DND-41 (cell line): ENCODE data around the gene SLC5A4.
"Not testable (repeated sequence)": the region's sequence is repeated elsewhere in the genome, so short reads cannot be mapped to it uniquely, and the experiment has no call there.

Experiments used
- EZH2 ChIP-seq: IDR thresholded peaks from 3 replicates; pipeline ENCODE4 v1.6.1; 2012; ENCODE audit warnings: borderline replicate concordance, low read depth, mild to moderate bottlenecking, moderate library complexity, low read length, inconsistent platforms; ENCODE audit not compliant: severe bottlenecking
- TF ChIP-seq, protein P1 (sequence below): IDR thresholded peaks from 2 replicates; pipeline ENCODE4 v1.5.1; 2012; ENCODE audit warnings: borderline replicate concordance, low read length, moderate library complexity, mild to moderate bottlenecking; ENCODE audit not compliant: poor library complexity, severe bottlenecking; ENCODE audit errors: extremely low read depth

DNA sequence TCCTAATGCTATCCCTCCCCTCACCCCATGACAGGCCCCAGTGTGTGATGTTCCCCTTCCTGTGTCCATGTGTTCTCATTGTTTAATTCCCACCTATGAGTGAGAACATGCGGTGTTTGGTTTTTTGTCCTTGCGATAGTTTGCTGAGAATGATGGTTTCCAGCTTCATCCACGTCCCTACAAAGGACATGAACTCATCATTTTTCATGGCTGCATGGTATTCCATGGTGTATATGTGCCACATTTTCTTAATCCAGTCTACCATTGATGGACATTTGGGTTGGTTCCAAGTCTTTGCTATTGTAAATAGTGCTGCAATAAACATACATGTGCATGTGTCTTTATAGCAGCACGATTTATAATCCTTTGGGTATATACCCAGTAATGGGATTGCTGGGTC, 20.2 kb upstream of the SLC5A4 start:
- TF ChIP-seq, protein P1, sequence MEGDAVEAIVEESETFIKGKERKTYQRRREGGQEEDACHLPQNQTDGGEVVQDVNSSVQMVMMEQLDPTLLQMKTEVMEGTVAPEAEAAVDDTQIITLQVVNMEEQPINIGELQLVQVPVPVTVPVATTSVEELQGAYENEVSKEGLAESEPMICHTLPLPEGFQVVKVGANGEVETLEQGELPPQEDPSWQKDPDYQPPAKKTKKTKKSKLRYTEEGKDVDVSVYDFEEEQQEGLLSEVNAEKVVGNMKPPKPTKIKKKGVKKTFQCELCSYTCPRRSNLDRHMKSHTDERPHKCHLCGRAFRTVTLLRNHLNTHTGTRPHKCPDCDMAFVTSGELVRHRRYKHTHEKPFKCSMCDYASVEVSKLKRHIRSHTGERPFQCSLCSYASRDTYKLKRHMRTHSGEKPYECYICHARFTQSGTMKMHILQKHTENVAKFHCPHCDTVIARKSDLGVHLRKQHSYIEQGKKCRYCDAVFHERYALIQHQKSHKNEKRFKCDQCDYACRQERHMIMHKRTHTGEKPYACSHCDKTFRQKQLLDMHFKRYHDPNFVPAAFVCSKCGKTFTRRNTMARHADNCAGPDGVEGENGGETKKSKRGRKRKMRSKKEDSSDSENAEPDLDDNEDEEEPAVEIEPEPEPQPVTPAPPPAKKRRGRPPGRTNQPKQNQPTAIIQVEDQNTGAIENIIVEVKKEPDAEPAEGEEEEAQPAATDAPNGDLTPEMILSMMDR: not testable (repeated sequence)
- not testable (repeated sequence) for TF ChIP-seq EZH2
